BLaER1 (cell line): Measurements from ENCODE around the gene ROGDI.

ENCODE experiments used
- H3K27ac ChIP-seq: shearing (Covaris generic); formaldehyde crosslinking; 2 replicates; pipeline ENCODE4 v1.8.1; 2022
- H3K27me3 ChIP-seq: shearing (Covaris generic); formaldehyde crosslinking; 2 replicates; pipeline ENCODE4 v1.8.1; 2022
- H3K36me3 ChIP-seq: shearing (Covaris generic); formaldehyde crosslinking; 2 replicates; pipeline ENCODE4 v1.8.1; 2022
- H3K4me1 ChIP-seq: shearing (Covaris generic); formaldehyde crosslinking; 2 replicates; pipeline ENCODE4 v1.8.1; 2022
- H3K4me2 ChIP-seq: shearing (Covaris generic); formaldehyde crosslinking; 2 replicates; pipeline ENCODE4 v1.8.1; 2022
- H3K4me3 ChIP-seq: shearing (Covaris generic); formaldehyde crosslinking; 2 replicates; pipeline ENCODE4 v1.8.1; 2022
- H3K9ac ChIP-seq: shearing (Covaris generic); formaldehyde crosslinking; 2 replicates; pipeline ENCODE4 v1.8.1; 2022
- H3K9me3 ChIP-seq: shearing (Covaris generic); formaldehyde crosslinking; 2 replicates; pipeline ENCODE4 v1.8.1; 2022
- H4K20me1 ChIP-seq: shearing (Covaris generic); formaldehyde crosslinking; 2 replicates; pipeline ENCODE4 v1.8.1; 2022
- Cebpa-rat ChIP-seq: shearing (Covaris generic); IDR thresholded peaks from 2 replicates; pipeline ENCODE4 v1.8.1; 2022

Gene ROGDI

DNA sequence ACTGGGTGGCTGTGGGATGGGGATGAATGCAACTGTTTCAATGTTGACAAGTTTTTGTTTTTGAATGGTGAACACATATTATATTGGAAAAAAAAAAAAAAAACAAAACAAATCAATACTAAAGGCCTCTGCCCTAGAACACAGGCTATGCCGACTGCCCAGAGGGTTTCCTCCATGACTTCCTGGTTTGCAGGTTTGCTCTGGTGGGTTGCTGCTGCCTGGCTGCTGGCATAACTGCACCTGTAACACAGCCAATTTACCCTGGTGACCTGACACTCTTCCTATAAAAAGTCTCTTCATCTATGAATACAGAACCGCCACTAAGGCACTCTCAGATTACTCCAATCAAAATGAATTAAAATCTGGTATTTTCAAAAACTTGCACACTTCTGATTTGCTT, 34.3 kb upstream of the ROGDI start:
- H3K27ac ChIP-seq = no peak overlapping the region

GRCh38 chr16:4833584-4833983, 31.2 kb upstream of the ROGDI start:
- Histone ChIP-seq H3K4me1 (peaks cover 14% of the 10 kb centered on the region), H3K4me2 (0 out of 2 replicates have a peak overlapping the region, but pooled peaks have one; percentile 10), H3K9ac (no peak overlapping the region), H4K20me1 (peaks cover 71% of the 10 kb centered on the region), H3K4me3 (no peak overlapping the region), H3K27me3 (no peaks in the 10 kb centered on the region), H3K36me3 (peaks cover 100% of the 10 kb centered on the region), H3K27ac (no peak overlapping the region), H3K9me3 (no peaks in the 10 kb centered on the region)
- TF ChIP-seq Cebpa-rat = no peak

More for the DNA sequence above, 34.3 kb upstream of the ROGDI start:
- no peak overlapping the region for H3K4me2 ChIP-seq
- H3K27me3 ChIP-seq = no peaks in the 10 kb centered on the region
- H3K36me3 ChIP-seq = peaks cover 100% of the 10 kb centered on the region
- peaks cover 84% of the 10 kb centered on the region for H4K20me1 ChIP-seq
- H3K4me1 ChIP-seq = peaks cover 14% of the 10 kb centered on the region
- TF ChIP-seq Cebpa-rat = no peak
- no peaks in the 10 kb centered on the region for H3K9me3 ChIP-seq
- no peak overlapping the region for H3K9ac ChIP-seq
- no peak overlapping the region for H3K4me3 ChIP-seq

DNA sequence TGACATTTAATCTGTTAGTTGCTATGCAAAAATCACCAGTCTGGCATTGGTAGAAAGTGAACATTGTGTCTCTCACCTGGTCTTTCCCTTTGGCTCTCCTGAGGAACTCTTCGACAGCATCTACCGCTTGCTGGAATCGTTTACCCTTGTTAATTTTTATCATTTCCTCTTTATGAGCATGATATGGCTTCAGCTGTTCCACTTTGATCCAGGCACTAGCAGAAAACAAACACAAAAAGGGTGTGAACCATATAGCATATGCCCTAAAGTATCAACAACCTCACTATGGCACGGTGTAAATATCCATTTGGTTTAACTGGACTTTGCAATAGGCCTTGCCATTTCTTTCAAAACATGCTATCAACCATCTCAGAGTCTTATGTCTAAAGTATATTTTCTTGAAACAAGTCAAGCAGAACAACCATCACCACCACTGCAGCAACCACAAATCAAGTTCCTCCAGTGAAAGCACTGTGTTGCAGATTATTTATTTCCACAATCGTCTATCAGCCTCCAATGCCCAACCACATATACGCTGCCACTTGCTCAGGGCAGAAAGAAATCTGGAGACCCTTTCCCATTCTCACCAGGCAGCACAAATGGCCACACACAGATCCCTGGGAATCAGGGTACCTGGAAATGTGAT, 30.4 kb upstream of the ROGDI start:
- peaks cover 75% of the 10 kb centered on the region for H4K20me1 ChIP-seq
- no peaks in the 10 kb centered on the region for H3K27me3 ChIP-seq
- H3K4me3 ChIP-seq = no peak overlapping the region
- H3K9ac ChIP-seq = no peak overlapping the region
- peaks cover 100% of the 10 kb centered on the region for H3K36me3 ChIP-seq
- 0 out of 2 replicates have a peak overlapping the region, but pooled peaks have one; percentile 10 for H3K4me2 ChIP-seq
- H3K27ac ChIP-seq = no peak overlapping the region
- TF ChIP-seq Cebpa-rat = no peak
- no peaks in the 10 kb centered on the region for H3K9me3 ChIP-seq
- H3K4me1 ChIP-seq = peaks cover 14% of the 10 kb centered on the region

DNA sequence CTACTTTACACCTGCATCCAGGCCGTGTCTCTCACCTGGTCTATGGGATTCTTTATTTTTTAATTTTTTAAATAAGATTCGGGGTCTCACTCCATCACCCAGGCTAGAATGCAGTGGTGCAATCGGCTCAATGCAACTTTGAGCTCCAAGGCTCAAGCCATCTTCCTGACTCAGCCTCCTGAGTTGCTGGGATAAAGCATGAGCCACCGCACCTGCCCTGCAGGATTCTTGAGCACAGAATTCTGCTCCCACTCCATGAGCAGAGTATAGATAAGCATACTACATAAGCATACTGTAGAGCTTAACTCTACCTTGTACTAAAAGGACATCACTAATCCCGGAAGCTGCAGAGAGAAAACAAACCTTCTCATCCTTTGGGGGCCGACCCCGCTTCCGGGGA, 29.2 kb upstream of the ROGDI start:
- Histone ChIP-seq H3K27me3 (no peaks in the 10 kb centered on the region), H3K4me2 (no peak overlapping the region), H3K27ac (no peak overlapping the region), H3K36me3 (peaks cover 100% of the 10 kb centered on the region), H3K4me3 (no peak overlapping the region), H3K4me1 (peaks cover 14% of the 10 kb centered on the region), H4K20me1 (peaks cover 77% of the 10 kb centered on the region), H3K9ac (no peak overlapping the region), H3K9me3 (no peaks in the 10 kb centered on the region)
- no peak for TF ChIP-seq Cebpa-rat

DNA sequence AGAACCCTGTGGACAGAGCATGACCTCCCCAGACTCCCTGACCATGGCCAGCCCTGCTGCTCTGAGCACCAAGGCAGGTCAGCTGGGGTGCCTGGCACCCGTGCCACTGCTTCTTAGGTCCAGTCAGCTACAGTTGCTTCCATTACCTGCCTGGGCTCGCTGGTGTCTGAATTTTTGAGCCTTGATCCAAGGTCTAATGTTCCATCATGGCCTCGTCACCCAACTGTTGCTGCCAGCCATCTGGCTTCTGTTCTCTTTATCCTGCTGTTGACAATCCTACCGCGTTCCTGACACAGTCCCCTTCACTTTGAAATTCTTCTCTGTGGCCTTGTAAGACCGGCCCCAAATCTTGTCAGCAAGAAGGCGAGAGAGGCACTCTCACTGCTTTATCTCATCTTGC, 28.0 kb upstream of the ROGDI start:
- Histone ChIP-seq H3K4me3 (no peak overlapping the region), H3K4me2 (no peak overlapping the region)

DNA sequence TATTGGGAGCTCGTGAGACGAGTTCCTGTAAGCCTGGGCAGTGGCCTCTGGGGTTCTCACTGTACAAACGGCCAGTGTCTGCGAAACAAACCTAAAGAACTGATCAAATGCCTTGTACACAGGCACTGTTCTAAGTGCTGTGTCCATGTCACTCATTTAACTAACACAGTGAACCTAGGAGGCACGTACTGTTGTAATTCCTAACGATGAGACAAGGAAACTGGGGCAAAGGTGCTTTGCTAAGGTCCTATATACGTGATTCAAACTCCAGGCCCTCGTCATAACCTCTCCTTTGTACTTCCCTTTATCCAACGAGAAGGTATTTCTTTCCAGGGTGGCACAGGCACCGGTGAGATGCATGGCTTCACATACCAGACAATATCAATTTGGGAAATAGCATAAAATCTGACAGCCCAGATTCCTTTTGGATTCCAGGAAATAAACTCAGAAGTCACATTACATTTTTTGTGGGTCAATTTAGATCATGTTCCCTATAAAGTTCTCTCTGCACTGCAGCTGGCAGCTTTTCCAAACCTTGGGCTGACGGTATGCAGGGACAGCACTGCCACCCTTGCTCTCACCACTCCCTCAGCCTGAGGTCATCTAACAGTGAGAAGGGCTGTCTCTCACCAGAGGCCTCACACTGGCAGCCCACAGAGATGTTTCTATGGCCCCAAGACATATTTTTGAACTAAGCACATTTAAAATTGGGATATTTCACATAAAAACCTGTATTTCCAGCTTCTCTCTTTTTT, 26.3 kb upstream of the ROGDI start:
- Histone ChIP-seq H3K9me3 (no peaks in the 10 kb centered on the region), H3K27me3 (no peaks in the 10 kb centered on the region), H3K4me1 (peaks cover 9% of the 10 kb centered on the region), H4K20me1 (peaks cover 74% of the 10 kb centered on the region), H3K4me2 (no peak overlapping the region), H3K9ac (no peak overlapping the region), H3K36me3 (peaks cover 100% of the 10 kb centered on the region), H3K27ac (no peak overlapping the region), H3K4me3 (no peak overlapping the region)
- no peak for TF ChIP-seq Cebpa-rat

More for the DNA sequence above, 28.0 kb upstream of the ROGDI start:
- Histone ChIP-seq H4K20me1 (peaks cover 75% of the 10 kb centered on the region), H3K9ac (no peak overlapping the region), H3K9me3 (no peaks in the 10 kb centered on the region), H3K4me1 (peaks cover 14% of the 10 kb centered on the region), H3K27ac (no peak overlapping the region), H3K36me3 (peaks cover 100% of the 10 kb centered on the region), H3K27me3 (no peaks in the 10 kb centered on the region)
- no peak for TF ChIP-seq Cebpa-rat

- no peak overlapping the region for H3K4me3 ChIP-seq
- H3K9ac ChIP-seq = no peak overlapping the region
- no peak for TF ChIP-seq Cebpa-rat
- peaks cover 2% of the 10 kb centered on the region for H3K4me1 ChIP-seq
- H3K9me3 ChIP-seq = no peaks in the 10 kb centered on the region
- no peaks in the 10 kb centered on the region for H3K27me3 ChIP-seq
- no peak overlapping the region for H3K27ac ChIP-seq
- H3K36me3 ChIP-seq = peaks cover 100% of the 10 kb centered on the region
- peaks cover 60% of the 10 kb centered on the region for H4K20me1 ChIP-seq
- H3K4me2 ChIP-seq = no peak overlapping the region
These were observed 24.5 kb upstream of the ROGDI start for GRCh38 chr16:4826980-4827379.

- H3K4me2 ChIP-seq = no peak overlapping the region
- H3K4me1 ChIP-seq = peaks cover 7% of the 10 kb centered on the region
- peaks cover 100% of the 10 kb centered on the region for H3K36me3 ChIP-seq
- H3K4me3 ChIP-seq = no peak overlapping the region
- TF ChIP-seq Cebpa-rat = no peak
- H3K27ac ChIP-seq = no peak overlapping the region
- no peak overlapping the region for H3K9ac ChIP-seq
- no peaks in the 10 kb centered on the region for H3K27me3 ChIP-seq
- H4K20me1 ChIP-seq = peaks cover 60% of the 10 kb centered on the region
- H3K9me3 ChIP-seq = no peaks in the 10 kb centered on the region
These were observed 24.1 kb upstream of the ROGDI start for GRCh38 chr16:4826526-4826925.

DNA sequence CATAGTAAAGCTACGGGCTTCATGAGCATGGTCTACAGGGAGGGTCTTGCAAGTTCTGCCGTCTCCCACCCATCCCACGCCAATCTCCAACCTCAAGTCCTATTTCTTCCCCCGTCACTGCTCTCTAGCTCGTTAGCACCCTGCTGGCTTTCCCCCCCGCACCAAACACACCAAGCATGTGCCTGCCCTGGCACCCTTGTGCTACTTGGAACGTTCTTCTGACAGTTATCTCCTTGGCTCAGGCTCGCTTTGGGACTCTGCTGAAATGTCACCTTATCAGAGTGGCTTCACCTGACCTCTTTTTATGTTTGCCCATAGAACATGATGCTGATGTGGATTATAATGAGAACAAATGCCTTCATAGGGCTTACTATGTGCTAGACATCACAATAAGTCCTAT, 22.8 kb upstream of the ROGDI start:
- no peak overlapping the region for H3K4me3 ChIP-seq
- H3K27me3 ChIP-seq = no peaks in the 10 kb centered on the region
- TF ChIP-seq Cebpa-rat = no peak
- H3K9ac ChIP-seq = no peak overlapping the region
- peaks cover 14% of the 10 kb centered on the region for H3K4me1 ChIP-seq
- H3K4me2 ChIP-seq = no peak overlapping the region
- peaks cover 100% of the 10 kb centered on the region for H3K36me3 ChIP-seq
- peaks cover 65% of the 10 kb centered on the region for H4K20me1 ChIP-seq
- H3K27ac ChIP-seq = no peak overlapping the region
- H3K9me3 ChIP-seq = no peaks in the 10 kb centered on the region

GRCh38 chr16:4820652-4821051, 18.2 kb upstream of the ROGDI start:
- Histone ChIP-seq H3K4me1 (peaks cover 14% of the 10 kb centered on the region), H3K27ac (no peak overlapping the region), H3K9ac (no peak overlapping the region), H3K4me2 (no peak overlapping the region), H3K27me3 (no peaks in the 10 kb centered on the region), H3K4me3 (no peak overlapping the region), H3K9me3 (no peaks in the 10 kb centered on the region), H3K36me3 (peaks cover 100% of the 10 kb centered on the region), H4K20me1 (peaks cover 41% of the 10 kb centered on the region)
- no peak for TF ChIP-seq Cebpa-rat
